Measurements from ENCODE around the gene KCNQ1. TPM values are rescaled to one million over a fixed set of nuclear protein-coding genes. Genes with fewer than 3 reads are reported as not detected.

The KCNQ1 gene
- total and polyA plus RNA-seq, 2 donors (not counting 1 experiment from before 2014, with no cell fraction given): 21.5 to 28.8 TPM

DNA sequence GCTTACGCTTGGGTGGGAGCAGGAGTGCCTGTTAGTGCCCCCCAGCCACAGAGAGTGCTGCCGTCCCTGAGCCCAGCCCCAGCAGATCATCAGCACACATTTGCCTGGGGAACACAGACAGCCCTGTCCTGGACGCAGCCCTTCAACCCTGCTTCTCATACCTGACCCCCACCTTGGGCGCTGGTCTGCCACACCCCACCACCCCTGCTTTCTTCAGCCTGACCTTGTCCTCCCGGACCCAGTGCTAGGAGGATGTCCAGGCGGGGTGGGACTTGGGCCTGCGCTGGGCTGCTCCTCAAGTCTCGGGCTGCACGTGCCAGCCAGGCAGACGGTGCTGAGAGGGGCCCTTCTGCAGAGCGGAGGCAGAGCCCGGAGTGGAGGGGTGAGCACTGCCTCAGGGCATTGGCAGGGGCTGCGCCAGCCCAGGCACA lies 135.8 kb downstream of the KCNQ1 start:
- Histone ChIP-seq H3K27ac (ENCODE audit: low read length in 2 of 2) (no peak overlapping the region), H3K4me2 (replicated peaks; ENCODE audit: low read depth, low read length, poor library complexity, severe bottlenecking) (no peak overlapping the region), H4K20me1 (ENCODE audit: control insufficient read depth, insufficient read depth, low read length, poor library complexity, severe bottlenecking) (no peaks in the 10 kb centered on the region), H3K79me2 (ENCODE audit: control insufficient read depth, insufficient read depth, low read length) (no peaks in the 10 kb centered on the region), H3K9me3 (ENCODE audit: control extremely low read depth in 1 of 3, control insufficient read depth in 2 of 3, insufficient read depth in 1 of 3, low read length in 2 of 3) (no peaks in the 10 kb centered on the region), H2AFZ (ENCODE audit: insufficient read depth, low read depth, low read length, poor library complexity, severe bottlenecking) (no peak overlapping the region), H3K4me3 (ENCODE audit: control extremely low read depth in 1 of 5, extremely low read depth in 1 of 5, insufficient read depth in 1 of 5, low read depth in 2 of 5, low read length in 4 of 5) (no peak overlapping the region), H3K4me1 (ENCODE audit: control insufficient read depth in 2 of 2, insufficient read depth in 2 of 2, low read length in 2 of 2) (no peaks in the 10 kb centered on the region), H3K9ac (ENCODE audit: low read length) (no peak overlapping the region), H3K36me3 (replicated peaks in 1 of 2; ENCODE audit: control extremely low read depth in 1 of 2, control insufficient read depth in 1 of 2, extremely low read depth in 1 of 2, insufficient read depth in 2 of 2, low read length in 1 of 2) (peaks cover 0 to 10% of the 10 kb centered on the region in 2 experiments), H3K27me3 (replicated peaks in 1 of 4; ENCODE audit: control extremely low read depth in 1 of 4, control insufficient read depth in 3 of 4, insufficient read depth in 4 of 4, low read length in 3 of 4) (no peaks in the 10 kb centered on the region)
- TF ChIP-seq EZH2 (IDR thresholded peaks at IDR 0.05; ENCODE audit: borderline replicate concordance, insufficient read depth, low read depth, low read length, poor library complexity, severe bottlenecking): no peak
- TF ChIP-seq, protein P1, sequence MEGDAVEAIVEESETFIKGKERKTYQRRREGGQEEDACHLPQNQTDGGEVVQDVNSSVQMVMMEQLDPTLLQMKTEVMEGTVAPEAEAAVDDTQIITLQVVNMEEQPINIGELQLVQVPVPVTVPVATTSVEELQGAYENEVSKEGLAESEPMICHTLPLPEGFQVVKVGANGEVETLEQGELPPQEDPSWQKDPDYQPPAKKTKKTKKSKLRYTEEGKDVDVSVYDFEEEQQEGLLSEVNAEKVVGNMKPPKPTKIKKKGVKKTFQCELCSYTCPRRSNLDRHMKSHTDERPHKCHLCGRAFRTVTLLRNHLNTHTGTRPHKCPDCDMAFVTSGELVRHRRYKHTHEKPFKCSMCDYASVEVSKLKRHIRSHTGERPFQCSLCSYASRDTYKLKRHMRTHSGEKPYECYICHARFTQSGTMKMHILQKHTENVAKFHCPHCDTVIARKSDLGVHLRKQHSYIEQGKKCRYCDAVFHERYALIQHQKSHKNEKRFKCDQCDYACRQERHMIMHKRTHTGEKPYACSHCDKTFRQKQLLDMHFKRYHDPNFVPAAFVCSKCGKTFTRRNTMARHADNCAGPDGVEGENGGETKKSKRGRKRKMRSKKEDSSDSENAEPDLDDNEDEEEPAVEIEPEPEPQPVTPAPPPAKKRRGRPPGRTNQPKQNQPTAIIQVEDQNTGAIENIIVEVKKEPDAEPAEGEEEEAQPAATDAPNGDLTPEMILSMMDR (IDR thresholded peaks at IDR 0.05): no peak
- Mint-ChIP-seq H3K4me3 (no peak overlapping the region), H3K27ac (no peak overlapping the region), H3K4me1 (no peaks in the 10 kb centered on the region), H3K27me3 (no peaks in the 10 kb centered on the region), H3K9me3 (ENCODE audit: insufficient read depth) (no peaks in the 10 kb centered on the region)
- CTCF ChIA-PET: no interaction called here
- intact Hi-C loops (cut with micrococcal nuclease): no loop called here
- DNase-seq: no peak
- 91% methylated on average over 13 of the region's 13 CpGs for WGBS (ENCODE audit: insufficient coverage)
- no peak for ATAC-seq (ENCODE audit: low read depth)
- POLR2A ChIA-PET: no interaction called here

DNA sequence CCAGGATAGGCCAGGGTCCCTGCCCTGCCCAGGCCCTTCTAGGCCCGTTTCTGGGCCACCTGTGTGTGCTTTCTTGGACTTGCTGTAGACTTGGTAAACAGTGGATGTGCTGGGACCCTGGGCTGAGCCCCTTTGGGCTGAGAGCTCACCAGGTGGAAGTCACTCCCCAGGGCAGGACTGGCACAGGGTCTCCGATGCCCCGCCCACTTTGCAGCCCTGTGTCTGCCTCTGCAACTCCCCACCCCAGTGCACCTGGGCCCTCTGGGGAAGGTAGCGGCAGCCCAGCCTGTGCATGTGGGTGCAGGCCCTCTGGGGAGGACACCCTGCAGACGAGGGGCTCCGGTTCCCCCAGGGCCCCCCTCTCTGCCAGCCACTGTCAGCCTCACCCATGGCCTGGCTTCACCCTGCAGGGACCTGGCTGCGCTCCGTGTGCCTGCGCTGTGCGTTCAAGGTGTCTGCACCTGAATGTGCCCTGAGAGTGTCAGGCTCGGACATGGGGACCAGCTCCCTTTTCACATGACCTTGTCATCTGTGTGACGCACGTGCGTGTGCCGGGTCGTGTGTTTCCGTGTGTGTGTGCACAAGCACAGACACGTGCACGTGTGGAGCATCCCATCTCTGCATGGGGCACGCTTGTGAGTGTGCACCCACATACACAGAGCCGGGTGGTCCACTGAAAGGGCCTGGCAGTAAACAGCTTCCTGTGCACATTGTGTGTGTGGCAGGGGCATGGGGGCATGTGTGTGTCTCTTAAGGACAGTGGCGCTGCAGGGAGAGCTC lies 136.5 kb downstream of the KCNQ1 start:
- Histone ChIP-seq H3K79me2 (ENCODE audit: control insufficient read depth, insufficient read depth, low read length) (no peaks in the 10 kb centered on the region), H3K27ac (ENCODE audit: low read length in 2 of 2) (no peak overlapping the region), H3K4me1 (ENCODE audit: control insufficient read depth in 2 of 2, insufficient read depth in 2 of 2, low read length in 2 of 2) (no peaks in the 10 kb centered on the region), H3K4me3 (ENCODE audit: control extremely low read depth in 1 of 5, extremely low read depth in 1 of 5, insufficient read depth in 1 of 5, low read depth in 2 of 5, low read length in 4 of 5) (no peak overlapping the region), H4K20me1 (ENCODE audit: control insufficient read depth, insufficient read depth, low read length, poor library complexity, severe bottlenecking) (no peaks in the 10 kb centered on the region), H3K36me3 (replicated peaks in 1 of 2; ENCODE audit: control extremely low read depth in 1 of 2, control insufficient read depth in 1 of 2, extremely low read depth in 1 of 2, insufficient read depth in 2 of 2, low read length in 1 of 2) (peaks cover 0 to 10% of the 10 kb centered on the region in 2 experiments), H2AFZ (ENCODE audit: insufficient read depth, low read depth, low read length, poor library complexity, severe bottlenecking) (no peak overlapping the region), H3K9ac (ENCODE audit: low read length) (no peak overlapping the region), H3K27me3 (replicated peaks in 1 of 4; ENCODE audit: control extremely low read depth in 1 of 4, control insufficient read depth in 3 of 4, insufficient read depth in 4 of 4, low read length in 3 of 4) (no peaks in the 10 kb centered on the region), H3K9me3 (ENCODE audit: control extremely low read depth in 1 of 3, control insufficient read depth in 2 of 3, insufficient read depth in 1 of 3, low read length in 2 of 3) (no peaks in the 10 kb centered on the region), H3K4me2 (replicated peaks; ENCODE audit: low read depth, low read length, poor library complexity, severe bottlenecking) (no peak overlapping the region)
- Mint-ChIP-seq H3K27ac (no peak overlapping the region), H3K4me3 (no peak overlapping the region), H3K9me3 (ENCODE audit: insufficient read depth) (no peaks in the 10 kb centered on the region), H3K4me1 (no peaks in the 10 kb centered on the region), H3K27me3 (no peaks in the 10 kb centered on the region)
- POLR2A ChIA-PET: no interaction called here
- CTCF ChIA-PET: no interaction called here
- WGBS (ENCODE audit: insufficient coverage): 91% methylated on average over 22 of the region's 22 CpGs
- TF ChIP-seq, protein P1 (IDR thresholded peaks at IDR 0.05): no peak
- DNase-seq (no peak), ATAC-seq (ENCODE audit: low read depth) (no peak)
- intact Hi-C loops (cut with micrococcal nuclease): no loop called here

All from B cell (primary cell).